Measurements from ENCODE around the gene MFAP5.
"Not testable (repeated sequence)": the region's sequence is repeated elsewhere in the genome, so short reads cannot be mapped to it uniquely, and the experiment has no call there.

Gene MFAP5

DNA sequence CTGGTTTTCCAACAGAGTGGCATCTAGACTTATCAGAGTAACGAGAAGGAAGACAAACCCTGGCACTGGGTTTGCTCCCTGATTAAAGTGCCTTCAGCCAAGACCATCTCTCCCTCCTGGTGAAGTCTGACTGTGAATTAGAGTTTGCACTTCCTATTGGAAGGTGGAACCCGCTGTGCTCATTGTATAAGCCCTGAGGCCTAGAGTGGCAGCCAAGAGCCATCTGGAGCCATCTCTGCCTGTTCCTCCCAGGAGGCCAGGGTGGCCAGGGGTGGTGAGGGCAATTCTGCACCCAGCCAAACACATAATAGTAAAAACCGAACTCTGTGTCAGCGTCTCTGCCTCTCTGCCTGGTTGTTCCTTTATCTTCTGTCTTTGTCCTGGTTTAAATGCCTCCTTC, 25.0 kb downstream of the MFAP5 start:
- in situ Hi-C loops (cut with HindIII; ENCODE audit: low pct_ligation_motif_present, low pct_unique_long_range_greater_than_20kb, low sequenced_read_pairs) = no loop called here
- no peak for DNase-seq

DNA sequence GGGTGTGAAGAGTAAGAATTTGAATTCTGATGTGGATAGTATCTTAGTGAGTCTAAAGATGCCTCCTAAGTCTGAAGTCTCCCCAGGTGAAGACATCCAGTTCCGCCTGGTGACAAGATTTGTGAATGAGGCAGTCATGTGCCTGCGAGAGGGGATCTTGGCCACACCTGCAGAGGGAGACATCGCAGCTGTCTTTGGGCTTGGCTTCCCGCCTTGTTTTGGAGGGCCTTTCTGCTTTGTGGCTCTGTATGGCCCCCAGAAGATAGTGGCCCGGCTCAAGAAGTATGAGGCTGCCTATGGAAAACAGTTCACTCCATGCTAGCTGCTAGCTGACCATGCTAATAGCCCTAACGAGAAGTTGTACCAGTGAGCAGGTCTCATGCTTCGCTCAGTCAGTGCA, 25.4 kb downstream of the MFAP5 start:
- no peak for DNase-seq
- in situ Hi-C loops (cut with HindIII; ENCODE audit: low pct_ligation_motif_present, low pct_unique_long_range_greater_than_20kb, low sequenced_read_pairs) = no loop called here

DNA sequence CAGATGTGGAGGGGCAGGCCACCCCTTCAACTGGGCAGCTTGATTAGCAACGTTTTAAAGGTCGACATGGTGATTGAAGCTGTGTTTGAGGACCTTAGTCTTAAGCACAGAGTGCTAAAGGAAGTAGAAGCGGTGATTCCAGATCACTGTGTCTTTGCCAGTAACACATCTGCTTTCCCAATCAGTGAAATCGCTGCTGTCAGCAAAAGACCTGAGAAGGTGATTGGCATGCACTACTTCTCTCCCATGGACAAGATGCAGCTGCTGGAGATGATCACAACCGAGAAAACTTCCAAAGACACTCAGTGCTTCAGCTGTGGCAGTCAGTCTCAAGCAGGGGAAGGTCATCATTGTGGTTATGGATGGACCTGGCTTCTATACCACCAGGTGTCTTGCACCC, 26.0 kb downstream of the MFAP5 start:
- no peak for DNase-seq
- in situ Hi-C loops (cut with HindIII; ENCODE audit: low pct_ligation_motif_present, low pct_unique_long_range_greater_than_20kb, low sequenced_read_pairs) = no loop called here

DNA sequence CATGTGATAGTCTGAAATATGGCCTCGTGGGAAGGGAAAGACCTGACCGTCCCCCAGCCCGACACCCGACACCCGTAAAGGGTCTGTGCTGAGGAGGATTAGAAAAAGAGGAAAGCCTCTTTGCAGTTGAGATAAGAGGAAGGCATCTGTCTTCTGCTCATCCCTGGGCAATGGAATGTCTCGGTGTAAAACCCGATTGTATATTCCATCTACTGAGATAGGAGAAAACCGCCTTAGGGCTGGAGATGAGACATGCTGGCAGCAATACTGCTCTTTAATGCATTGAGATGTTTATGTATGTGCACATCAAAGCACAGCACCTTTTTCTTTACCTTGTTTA, 26.6 kb downstream of the MFAP5 start:
- DNase-seq; in situ Hi-C loops (cut with HindIII; ENCODE audit: low pct_ligation_motif_present, low pct_unique_long_range_greater_than_20kb, low sequenced_read_pairs): not testable (repeated sequence)

DNA sequence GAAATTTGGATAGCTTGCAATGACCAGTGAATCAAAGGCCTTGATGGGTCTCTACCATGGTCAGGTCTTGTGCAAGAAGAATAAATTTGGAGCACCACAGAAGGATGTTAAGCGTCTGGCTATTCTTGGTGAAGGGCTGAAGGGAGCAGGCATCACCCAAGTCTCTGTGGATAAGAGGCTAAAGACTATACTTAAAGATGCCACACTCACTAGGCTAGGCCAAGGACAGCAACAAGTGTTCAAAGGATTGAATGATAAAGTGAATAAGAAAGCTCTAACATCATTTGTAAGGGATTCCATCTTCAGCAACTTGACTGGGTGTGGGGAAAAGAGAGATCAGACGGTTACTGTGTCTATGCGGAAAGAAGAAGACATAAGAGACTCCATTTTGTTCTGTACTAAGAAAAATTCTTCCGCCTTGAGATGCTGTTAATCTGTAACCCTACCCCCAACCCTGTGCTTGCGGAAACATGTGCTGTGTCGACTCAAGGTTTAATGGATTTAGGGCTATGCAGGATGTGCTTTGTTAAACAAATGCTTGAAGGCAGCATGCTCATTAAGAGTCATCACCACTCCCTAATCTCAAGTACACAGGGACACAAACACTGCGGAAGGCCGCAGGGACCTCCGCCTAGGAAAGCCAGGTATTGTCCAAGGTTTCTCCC, 27.2 kb downstream of the MFAP5 start:
- in situ Hi-C loops (cut with HindIII; ENCODE audit: low pct_ligation_motif_present, low pct_unique_long_range_greater_than_20kb, low sequenced_read_pairs); DNase-seq: not testable (repeated sequence)

DNA sequence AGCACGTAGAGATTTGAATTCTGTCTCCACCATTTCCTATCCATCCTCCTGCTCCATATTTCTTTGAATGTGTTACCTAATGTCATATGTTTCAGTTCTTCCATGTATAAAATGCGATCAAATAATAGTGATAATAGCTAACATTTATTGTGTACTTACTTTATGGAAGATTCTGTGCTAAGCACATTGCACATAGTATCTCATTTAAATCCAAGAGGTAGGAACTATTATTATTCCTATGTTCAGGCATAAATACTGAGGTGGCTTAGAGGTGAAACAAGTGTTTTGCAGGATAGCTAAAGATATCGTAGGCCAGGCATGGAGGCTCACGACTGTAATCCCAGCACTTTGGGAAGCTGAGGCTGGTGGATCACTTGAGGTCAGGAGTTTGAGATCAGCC, 32.5 kb downstream of the MFAP5 start:
- in situ Hi-C loops (cut with HindIII; ENCODE audit: low pct_ligation_motif_present, low pct_unique_long_range_greater_than_20kb, low sequenced_read_pairs) = no loop called here
- no peak for DNase-seq

DNA sequence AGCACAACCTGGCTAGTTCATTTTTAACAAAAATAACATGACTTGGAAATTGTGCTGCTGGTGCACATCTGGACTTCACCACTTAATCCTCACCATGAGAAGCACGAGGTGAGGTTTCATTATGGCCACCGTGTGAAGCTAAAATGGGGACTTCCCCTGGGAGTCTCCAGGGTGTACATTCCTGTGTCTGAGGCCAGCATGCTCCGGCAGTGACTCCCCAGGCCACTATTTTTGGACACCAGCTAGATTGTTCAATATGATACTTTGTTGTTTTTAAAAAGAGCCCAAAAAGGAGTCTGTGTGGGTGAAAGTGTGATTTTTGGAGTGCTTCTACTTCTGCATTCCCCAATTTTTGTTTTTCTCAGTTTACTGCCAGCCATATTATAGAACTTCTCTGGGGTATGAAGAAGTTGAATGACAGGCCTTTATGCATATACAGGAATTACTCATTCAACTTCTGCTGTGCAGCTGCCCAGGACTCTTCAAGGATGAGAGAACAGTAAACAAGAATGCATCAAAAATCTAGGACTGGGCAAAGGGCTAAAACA, 33.1 kb downstream of the MFAP5 start:
- DNase-seq = peak; percentile 40
- in situ Hi-C loops (cut with HindIII; ENCODE audit: low pct_ligation_motif_present, low pct_unique_long_range_greater_than_20kb, low sequenced_read_pairs) = no loop called here

DNA sequence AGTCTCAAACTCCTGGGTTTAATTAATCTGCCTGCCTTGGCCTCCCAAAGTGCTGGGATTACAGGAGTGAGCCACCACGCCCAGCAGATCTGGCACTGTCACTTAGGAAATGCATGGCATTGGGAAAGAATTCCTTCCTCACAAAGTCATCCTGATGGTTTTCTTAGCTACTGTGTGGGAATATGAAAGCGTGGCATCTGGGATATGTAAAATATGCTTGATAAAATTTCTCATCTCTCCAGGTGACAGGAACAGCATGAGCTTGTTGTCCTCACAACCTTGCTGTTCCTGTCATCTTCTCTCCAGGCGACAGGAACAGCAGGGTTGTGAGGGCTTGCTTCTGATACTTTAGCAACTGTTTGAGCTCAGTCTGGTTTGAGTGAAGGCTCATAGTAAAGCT, 33.9 kb downstream of the MFAP5 start:
- DNase-seq = no peak
- in situ Hi-C loops (cut with HindIII; ENCODE audit: low pct_ligation_motif_present, low pct_unique_long_range_greater_than_20kb, low sequenced_read_pairs) = no loop called here

DNA sequence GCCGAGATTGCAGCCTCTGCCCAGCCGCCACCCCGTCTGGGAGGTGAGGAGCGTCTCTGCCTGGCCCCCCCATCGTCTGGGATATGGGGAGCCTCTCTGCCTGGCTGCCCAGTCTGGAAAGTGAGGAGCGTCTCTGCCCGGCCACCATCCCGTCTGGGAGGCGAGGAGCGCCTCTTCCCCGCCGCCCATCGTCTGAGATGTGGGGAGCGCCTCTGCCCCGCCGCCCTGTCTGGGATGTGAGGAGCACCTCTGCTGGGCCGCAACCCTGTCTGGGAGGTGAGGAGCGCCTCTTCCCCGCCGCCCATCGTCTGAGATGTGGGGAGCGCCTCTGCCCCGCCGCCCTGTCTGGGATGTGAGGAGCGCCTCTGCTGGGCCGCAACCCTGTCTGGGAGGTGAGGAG, 37.9 kb downstream of the MFAP5 start:
- DNase-seq; in situ Hi-C loops (cut with HindIII; ENCODE audit: low pct_ligation_motif_present, low pct_unique_long_range_greater_than_20kb, low sequenced_read_pairs): not testable (repeated sequence)

DNA sequence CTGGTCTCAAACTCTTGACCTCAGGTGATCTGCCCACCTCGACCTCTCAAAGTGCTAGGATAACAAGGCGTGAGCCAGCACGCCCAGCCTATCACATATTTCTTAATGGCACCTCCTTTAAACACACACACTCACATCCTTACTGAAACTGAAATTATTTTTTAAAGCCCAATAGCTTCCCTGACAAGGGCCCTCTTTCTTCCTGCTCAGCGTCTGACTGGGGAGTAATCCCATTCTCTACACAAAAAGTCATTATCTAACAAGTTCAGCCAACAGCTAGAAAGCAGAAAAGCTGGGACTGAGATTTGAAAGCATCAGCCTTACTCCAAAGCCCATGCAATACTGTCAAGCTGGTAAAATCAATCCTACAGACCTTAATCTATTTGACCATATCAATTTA, 40.0 kb downstream of the MFAP5 start:
- no peak for DNase-seq
- in situ Hi-C loops (cut with HindIII; ENCODE audit: low pct_ligation_motif_present, low pct_unique_long_range_greater_than_20kb, low sequenced_read_pairs) = no loop called here

DNA sequence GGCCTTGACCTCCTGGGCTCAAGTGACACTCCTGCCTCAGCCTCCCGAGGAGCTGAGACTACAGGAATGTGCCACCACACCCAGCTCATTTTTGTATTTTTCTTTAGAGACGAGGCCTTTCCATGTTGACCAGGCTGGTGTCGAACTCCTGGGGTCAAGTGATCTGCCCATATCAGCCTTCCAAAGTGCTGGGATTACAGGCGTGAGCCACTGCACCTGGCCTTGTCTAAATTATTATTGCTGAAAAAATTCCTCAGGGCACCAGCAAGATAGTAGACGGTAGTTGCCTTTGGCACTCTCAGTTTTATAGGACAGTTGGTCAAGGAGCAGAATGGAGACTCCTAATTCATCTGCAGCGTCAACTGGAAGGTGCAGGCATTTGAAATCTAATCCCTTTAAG, 47.4 kb downstream of the MFAP5 start:
- in situ Hi-C loops (cut with HindIII; ENCODE audit: low pct_ligation_motif_present, low pct_unique_long_range_greater_than_20kb, low sequenced_read_pairs) = no loop called here
- DNase-seq = no peak

DNA sequence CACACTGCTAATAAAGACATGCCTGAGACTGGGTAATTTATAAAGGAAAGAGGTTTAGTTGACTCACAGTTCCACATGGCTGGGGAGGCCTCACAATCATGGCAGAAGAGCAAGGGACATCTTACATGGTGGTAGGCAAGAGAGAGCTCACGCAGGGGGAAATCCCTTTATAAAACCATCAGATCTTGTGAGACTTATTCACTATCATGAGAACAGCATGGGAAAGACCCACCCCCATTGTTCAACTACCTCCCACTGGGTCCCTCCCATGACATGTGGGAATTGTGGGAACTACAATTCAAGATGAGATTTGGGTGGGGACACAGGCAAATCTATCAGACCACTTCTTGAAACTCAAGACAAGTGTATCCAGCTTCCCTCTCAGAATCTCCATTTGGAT, 48.7 kb downstream of the MFAP5 start:
- in situ Hi-C loops (cut with HindIII; ENCODE audit: low pct_ligation_motif_present, low pct_unique_long_range_greater_than_20kb, low sequenced_read_pairs); DNase-seq: not testable (repeated sequence)

DNA sequence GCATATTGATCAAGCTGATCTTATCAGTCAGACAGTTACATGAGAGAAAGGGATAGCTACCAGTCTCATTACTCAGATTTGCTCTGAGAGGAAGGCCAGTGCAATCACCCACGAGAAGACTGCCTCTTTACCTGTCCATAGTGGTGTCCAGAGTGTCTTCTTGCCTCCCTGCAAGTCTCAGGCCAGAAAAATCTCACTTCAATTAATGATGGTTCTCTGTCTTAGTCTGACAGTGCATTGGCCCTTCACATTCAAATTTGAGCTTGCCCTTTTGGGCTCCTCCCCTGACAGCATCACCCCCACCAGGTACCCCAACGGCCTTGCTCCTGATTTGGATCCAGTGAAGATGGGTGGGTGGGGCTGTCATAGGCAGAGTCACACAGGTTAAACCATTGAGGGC, 50.0 kb downstream of the MFAP5 start, which contains the start of gene AICDA:
Gene AICDA, minus strand, starts transcription at position 231 of the 400 bp plus-strand sequence. Its CDS starts 92 bp downstream, at position 139.
- DNase-seq = no peak
- in situ Hi-C loops (cut with HindIII; ENCODE audit: low pct_ligation_motif_present, low pct_unique_long_range_greater_than_20kb, low sequenced_read_pairs) = no loop called here

DNA sequence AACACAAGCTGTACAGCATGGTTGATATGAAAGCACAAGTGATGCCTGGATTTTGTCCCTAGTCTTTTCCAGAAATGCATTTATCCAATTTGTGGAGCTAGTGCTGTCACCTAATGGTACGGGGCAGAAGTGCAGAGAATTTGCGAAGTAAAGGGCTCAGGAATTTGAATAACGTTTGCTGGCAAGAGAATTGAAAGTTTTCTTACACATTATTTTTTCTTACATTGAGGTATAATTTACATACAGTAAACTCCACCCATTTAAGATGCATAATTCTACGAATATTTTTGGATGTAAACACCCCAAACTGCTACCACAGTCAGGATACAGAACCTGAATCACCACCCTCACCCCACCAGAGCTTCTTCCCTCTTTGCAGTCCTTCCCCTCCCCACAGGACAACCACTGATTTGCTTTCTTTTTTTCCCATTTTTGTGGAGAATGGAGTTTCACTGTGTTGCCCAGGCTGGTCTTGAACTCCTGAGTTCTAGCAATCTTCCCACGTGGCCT, 53.5 kb downstream of the MFAP5 start:
- in situ Hi-C loops (cut with HindIII; ENCODE audit: low pct_ligation_motif_present, low pct_unique_long_range_greater_than_20kb, low sequenced_read_pairs) = no loop called here
- peak; percentile 70 for DNase-seq

DNA sequence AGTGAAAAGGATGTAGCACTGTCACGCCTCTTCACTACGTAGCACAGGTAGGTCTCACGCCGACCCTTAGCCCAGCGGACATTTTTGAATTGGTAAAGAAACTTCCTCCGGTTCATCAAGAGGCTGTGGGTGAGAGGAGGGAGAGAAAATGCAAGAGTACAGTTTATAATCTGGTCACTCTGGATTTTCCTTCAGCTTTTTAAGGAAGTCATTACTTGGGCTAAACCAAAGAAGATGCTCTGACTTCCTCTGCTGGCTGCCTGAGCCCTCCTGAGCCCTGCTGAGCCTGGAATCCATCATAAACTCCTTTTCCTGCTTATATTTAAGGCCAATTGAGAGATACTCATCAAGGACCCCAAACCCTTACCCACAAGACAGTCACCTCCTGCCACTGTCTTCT, 55.7 kb downstream of the MFAP5 start:
- DNase-seq = no peak
- in situ Hi-C loops (cut with HindIII; ENCODE audit: low pct_ligation_motif_present, low pct_unique_long_range_greater_than_20kb, low sequenced_read_pairs) = no loop called here

DNA sequence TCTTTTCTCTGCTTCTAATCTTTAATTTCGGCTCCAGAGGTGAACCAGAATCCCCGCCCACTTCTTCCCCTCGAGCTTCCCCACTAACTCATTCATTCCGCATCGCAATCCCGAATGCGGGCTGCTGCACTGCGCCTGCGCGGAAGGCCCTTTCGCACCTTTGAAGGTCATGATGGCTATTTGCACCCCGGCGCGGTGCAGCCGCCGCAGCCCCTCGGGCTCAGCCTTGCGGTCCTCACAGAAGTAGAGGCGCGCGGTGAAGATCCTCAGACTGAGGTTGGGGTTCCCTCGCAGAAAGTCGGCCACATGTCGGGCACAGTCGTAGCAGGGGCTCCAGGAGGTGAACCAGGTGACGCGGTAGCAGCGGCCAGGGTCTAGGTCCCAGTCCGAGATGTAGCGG, 57.6 kb downstream of the MFAP5 start:
- no peak for DNase-seq
- in situ Hi-C loops (cut with HindIII; ENCODE audit: low pct_ligation_motif_present, low pct_unique_long_range_greater_than_20kb, low sequenced_read_pairs) = no loop called here

DNA sequence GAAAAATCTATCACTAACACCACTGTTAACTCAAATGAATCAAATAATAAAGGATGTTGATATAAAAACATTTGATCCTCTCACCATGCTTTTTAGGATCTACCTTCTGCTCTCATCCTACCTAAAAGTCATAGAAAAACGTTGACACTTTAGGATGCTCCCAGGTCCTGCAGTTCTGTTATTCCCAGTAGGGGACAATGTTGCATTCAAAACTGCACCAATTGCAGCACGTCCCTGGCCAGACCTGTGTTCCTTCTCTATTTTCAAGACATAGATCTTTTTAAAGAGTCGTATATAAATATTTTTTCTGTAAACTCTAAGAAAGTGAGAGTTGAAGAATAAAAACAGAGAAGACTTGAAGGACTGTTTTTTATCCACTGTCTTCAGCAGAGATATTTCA, 58.8 kb downstream of the MFAP5 start:
- DNase-seq = peak; percentile 20
- in situ Hi-C loops (cut with HindIII; ENCODE audit: low pct_ligation_motif_present, low pct_unique_long_range_greater_than_20kb, low sequenced_read_pairs) = no loop called here

DNA sequence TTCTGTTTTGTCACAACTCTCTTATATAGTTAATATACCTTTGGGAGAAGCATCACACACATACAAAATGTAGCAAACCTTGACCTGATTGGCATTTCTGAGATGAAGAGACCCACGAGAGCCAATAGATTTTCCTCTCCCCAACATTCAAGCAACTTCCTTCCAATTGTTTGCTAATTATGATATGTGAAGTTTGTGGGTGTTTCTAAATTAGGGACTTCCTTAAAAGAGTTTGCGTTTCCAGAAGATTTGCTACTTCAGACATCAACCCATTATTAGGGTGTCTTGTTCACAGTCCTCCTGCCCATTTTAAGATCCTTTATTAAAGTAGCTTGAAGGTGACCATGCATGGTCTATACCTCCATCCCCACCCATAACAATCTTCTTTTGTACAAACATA, 59.3 kb downstream of the MFAP5 start:
- in situ Hi-C loops (cut with HindIII; ENCODE audit: low pct_ligation_motif_present, low pct_unique_long_range_greater_than_20kb, low sequenced_read_pairs) = no loop called here
- DNase-seq = no peak

DNA sequence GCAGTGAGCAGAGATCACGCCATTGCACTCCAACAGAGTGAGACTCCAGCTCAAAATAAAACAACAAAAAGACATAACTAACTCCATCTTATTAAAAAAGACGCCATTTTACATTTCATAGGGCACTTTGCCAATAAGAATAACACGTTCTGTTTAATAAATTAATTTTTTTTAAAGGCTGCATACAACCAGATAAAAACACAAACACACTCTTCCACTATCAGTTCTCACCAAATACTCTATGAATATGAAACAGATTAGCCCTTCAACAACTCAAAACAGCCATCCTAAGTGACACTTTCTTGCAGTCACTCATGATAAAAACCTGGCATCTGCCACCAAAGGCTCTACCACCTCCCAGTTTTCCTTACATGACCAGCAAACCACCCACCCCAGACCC, 66.1 kb downstream of the MFAP5 start:
- in situ Hi-C loops (cut with HindIII; ENCODE audit: low pct_ligation_motif_present, low pct_unique_long_range_greater_than_20kb, low sequenced_read_pairs) = no loop called here

More for the DNA sequence above, 66.1 kb downstream of the MFAP5 start:
- DNase-seq = no peak
